Bone marrow (tissue), 2 donors: Measurements from ENCODE around the gene GCNT1.
"Not testable (repeated sequence)": the region's sequence is repeated elsewhere in the genome, so short reads cannot be mapped to it uniquely, and the experiment has no call there.

Source experiments
- DNase-seq, 2 donors: peaks; one replicate each; lab custom pipeline; 2025; lab: John Stamatoyannopoulos, UW

The GCNT1 gene

GRCh38 chr9:76458903-76459693 lies at the start of gene GCNT1:
GCNT1 (plus strand) TSS chr9:76459182; CDS start chr9:76502382, 43,200 bp downstream.
- DNase-seq = peak; percentile 38 to 83

GRCh38 chr9:76412638-76413037 lies 46.3 kb upstream of the GCNT1 start:
- DNase-seq = no peak

GRCh38 chr9:76413658-76414057 lies 45.3 kb upstream of the GCNT1 start:
- no peak for DNase-seq

- no peak for DNase-seq
Measured at GRCh38 chr9:76414661-76415060, 44.3 kb upstream of the GCNT1 start.

- no peak for DNase-seq
Measured at GRCh38 chr9:76415154-76415553, 43.8 kb upstream of the GCNT1 start.

- DNase-seq = no peak
Measured at GRCh38 chr9:76415731-76416130, 43.3 kb upstream of the GCNT1 start.

- no peak for DNase-seq
Measured at GRCh38 chr9:76417394-76417793, 41.6 kb upstream of the GCNT1 start.

- peak in 1 of 2 donors; percentile 5 for DNase-seq
Measured at GRCh38 chr9:76419782-76420380, 39.1 kb upstream of the GCNT1 start.

- DNase-seq = no peak
Measured at GRCh38 chr9:76423216-76424177, 35.5 kb upstream of the GCNT1 start.

- no peak for DNase-seq
Measured at GRCh38 chr9:76424491-76424890, 34.5 kb upstream of the GCNT1 start.

- no peak for DNase-seq
Measured at GRCh38 chr9:76425677-76426453, 33.1 kb upstream of the GCNT1 start.

- no peak for DNase-seq
Measured at GRCh38 chr9:76426807-76427419, 32.1 kb upstream of the GCNT1 start.

GRCh38 chr9:76431601-76432000 lies 27.4 kb upstream of the GCNT1 start:
- no peak for DNase-seq

GRCh38 chr9:76433406-76433805 lies 25.6 kb upstream of the GCNT1 start:
- DNase-seq = no peak

GRCh38 chr9:76433836-76434235 lies 25.1 kb upstream of the GCNT1 start:
- DNase-seq = no peak

- DNase-seq = not testable (repeated sequence)
Measured at GRCh38 chr9:76434897-76435296, 24.1 kb upstream of the GCNT1 start.

GRCh38 chr9:76437017-76437699 lies 21.8 kb upstream of the GCNT1 start:
- DNase-seq = not testable (repeated sequence)

GRCh38 chr9:76438841-76439588 lies 20.0 kb upstream of the GCNT1 start:
- no peak for DNase-seq

GRCh38 chr9:76441551-76442322 lies 17.2 kb upstream of the GCNT1 start:
- no peak for DNase-seq
